Stimulated activated CD8-positive, alpha-beta memory T cell treated with anti-CD3 and anti-CD28 coated beads, Interleukin-7, amount 100 ng/mL, for 48 hours (primary cell): ENCODE results near the gene IRAK2.
"Not testable (repeated sequence)": the region's sequence is repeated elsewhere in the genome, so short reads cannot be mapped to it uniquely, and the experiment has no call there.

ENCODE experiments used
- DNase-seq, 2 donors: peaks; one replicate each; pipeline ENCODE4 v3.0.0-alpha.2; 2020; ENCODE audit warnings: low read depth in 1 of 2; ENCODE audit errors: extremely low read depth in 1 of 2

The IRAK2 gene, protein sequence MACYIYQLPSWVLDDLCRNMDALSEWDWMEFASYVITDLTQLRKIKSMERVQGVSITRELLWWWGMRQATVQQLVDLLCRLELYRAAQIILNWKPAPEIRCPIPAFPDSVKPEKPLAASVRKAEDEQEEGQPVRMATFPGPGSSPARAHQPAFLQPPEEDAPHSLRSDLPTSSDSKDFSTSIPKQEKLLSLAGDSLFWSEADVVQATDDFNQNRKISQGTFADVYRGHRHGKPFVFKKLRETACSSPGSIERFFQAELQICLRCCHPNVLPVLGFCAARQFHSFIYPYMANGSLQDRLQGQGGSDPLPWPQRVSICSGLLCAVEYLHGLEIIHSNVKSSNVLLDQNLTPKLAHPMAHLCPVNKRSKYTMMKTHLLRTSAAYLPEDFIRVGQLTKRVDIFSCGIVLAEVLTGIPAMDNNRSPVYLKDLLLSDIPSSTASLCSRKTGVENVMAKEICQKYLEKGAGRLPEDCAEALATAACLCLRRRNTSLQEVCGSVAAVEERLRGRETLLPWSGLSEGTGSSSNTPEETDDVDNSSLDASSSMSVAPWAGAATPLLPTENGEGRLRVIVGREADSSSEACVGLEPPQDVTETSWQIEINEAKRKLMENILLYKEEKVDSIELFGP

DNA sequence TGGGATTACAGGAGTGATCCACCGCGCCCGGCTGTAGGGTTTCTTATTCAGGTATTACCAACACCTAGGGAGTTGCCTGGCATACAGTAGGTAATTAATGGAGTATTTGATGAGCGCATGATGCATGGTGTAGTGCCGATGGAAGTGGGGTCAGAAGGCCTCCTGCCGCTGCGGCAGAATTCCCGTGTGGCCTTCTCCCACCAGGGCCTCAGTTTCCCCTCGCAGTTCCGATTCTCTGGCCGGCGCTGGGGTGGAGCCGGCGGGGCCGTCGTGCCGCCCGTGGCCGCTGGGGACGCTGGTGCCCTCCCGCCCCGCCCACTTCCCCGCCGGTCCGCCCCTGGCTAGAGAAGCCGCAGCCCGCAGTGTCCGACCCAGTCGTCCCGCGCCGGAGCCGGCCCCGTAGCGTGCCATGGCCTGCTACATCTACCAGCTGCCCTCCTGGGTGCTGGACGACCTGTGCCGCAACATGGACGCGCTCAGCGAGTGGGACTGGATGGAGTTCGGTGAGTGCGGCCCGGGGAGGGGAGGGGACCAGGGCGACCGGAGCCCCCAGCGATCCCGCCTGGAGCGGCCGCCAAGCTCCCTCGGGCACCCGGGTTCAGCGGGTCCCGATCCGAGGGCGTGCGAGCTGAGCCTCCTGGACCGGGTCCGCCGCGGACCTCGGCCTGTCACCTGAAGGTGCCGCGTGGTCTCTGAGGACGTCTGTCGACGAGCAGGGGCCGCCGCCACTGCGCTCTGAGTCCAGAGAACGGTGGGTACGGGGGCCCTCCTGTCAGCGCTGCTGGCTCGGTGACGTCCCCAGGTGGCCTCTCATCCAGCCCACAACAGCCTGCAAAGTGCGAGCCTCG is at the start of gene IRAK2:
Gene IRAK2, plus strand, starts transcription at position 374 of the 848 bp plus-strand sequence. Its CDS starts 36 bp downstream, at position 410.
- DNase-seq: peak in 1 of 2 donors; percentile 24

DNA sequence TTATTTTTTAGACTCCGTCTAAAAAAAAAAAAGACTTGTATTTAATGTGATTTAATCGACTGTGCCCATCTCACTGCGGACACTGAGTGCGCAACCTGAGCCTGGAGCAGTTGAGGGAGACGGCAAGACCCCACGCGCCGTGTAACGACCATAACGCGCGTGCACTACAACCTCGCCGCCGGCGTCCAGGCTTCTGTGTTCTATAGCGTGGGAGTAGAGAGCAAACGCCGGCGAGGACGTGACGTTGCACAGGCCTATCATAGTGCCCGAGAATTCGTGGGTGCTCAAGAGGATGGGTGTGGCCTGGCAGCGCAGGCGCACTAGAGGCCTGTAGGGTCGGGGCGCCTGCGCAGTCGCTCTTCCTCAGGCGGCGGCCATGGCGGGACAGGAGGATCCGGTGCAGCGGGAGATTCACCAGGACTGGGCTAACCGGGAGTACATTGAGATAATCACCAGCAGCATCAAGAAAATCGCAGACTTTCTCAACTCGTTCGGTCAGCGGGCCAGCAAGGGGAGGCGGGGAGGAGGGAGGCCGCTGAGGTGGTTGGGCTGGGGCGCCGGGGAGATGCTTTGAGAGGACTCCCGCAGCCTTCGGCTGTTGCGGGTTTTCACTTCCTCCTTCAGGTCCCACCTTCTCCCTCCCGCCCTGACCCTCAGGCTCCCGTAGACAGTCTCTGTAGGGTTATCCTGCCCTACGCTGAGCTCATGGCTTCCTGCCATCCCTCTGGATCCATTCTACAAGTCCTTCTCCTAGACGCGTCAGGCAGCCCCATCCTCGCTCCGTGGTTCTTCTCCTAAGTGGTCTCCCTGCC is 49.2 kb upstream of the IRAK2 start, which contains the start of gene BRK1:
Gene BRK1, plus strand, starts transcription at position 350 of the 812 bp plus-strand sequence. Its CDS starts 27 bp downstream, at position 377.
- peak; percentile 87 to 96 for DNase-seq

DNA sequence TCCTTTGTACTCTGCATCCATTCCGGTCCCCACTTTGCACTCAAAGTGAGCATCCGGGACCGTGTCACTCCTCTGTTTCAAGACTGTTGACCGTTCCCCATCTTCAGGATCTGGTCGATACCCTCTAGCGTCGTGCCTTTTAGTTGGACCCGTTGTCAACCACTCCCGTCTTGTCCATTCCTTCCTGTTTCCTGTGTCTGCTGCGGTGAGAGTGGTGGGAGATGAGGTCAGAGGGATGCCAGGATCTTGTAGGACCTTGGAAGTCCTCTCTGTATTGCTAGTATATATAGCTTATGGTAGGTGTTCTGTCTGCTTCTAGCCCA is 48.6 kb upstream of the IRAK2 start:
- DNase-seq: no peak

DNA sequence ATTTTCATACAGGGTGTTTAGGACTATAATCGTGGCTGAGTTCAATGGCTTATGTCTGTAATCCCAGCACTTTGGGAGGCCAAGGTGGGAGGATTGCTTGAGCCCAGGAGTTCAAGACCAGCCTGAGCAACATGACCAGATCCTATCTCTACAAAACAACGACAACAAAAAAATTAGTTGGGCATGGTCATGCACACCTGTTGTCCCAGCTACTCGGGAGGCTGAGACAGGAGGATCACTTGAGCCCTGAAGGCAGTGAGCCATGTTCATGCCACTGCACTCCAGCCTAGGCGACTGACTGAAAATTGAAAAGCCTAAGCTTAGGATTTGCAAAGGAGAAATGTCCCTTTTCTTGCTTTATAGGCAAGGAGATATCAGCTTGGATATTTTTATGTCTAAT is 47.8 kb upstream of the IRAK2 start:
- no peak for DNase-seq

DNA sequence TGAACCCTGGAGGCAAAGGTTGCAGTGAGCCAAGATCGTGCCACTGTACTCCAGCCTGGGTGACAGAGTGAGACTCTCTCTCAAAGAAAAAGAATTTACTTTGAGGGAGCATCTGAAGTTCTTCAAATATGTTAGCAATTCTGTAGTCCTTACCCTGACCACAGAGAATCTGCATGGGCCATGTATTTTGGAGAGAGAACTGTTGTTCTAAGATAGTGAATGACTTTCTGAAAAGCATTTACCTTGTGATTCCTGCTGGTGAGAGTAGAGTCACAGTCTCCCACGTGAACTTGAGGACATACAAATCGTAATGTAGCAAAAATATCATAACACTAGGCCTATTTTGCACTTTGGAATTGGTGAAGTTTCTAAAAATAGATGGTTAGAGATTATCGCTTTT is 45.3 kb upstream of the IRAK2 start:
- no peak for DNase-seq

DNA sequence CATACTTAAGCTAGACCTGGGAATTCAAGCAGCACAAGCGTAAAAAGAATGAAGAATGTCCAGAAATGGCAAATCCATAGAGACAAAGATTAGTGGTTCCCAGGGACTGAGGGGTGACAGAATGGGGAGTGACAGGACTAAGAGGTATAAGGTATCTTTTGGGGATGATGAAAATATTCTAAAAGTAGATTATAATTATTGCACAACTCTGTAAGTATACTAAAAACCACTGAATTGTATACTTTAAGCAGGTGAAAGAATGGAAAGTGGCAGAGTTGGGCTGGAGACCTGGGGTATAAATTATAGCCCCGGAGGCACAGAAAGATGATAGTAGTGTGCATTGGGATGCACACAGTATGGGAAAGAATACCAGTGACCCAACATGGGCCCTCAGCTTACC is 43.7 kb upstream of the IRAK2 start:
- DNase-seq: no peak

DNA sequence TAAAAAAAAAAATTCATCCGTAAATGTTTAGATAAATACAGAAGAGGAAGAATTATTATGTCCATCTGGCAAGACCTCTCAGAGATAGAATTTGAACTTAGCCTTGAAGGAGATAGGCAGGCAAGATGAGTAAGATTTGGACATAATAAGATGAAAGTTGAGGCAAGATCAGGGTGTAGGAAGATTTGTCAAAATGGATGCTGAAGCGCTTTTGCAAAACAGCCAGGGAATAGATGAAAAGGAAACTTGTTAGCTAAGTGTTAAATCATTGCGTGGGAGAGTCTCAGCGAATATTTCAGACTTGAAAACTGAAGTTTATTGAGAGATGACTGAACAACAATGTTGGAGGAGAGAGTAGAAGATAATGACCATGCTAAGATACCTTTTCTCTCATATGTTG is 42.0 kb upstream of the IRAK2 start:
- no peak for DNase-seq

DNA sequence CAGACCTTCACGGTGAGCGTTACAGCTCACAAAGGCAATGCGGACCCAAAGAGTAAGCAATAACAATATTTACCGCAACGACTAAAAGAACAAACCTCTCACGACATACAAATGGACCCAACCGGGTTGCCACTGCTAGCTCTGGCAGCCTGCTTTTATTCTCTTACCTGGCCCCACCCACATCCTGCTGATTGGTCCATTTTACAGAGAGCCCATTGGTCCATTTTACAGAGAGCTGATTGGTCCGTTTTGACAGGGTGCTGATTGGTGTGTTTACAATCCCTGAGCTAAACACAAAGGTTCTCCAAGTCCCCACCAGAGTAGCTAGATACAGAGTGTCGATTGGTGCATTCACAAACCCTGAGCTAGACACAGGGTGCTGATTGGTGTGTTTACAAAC is 28.8 kb upstream of the IRAK2 start:
- not testable (repeated sequence) for DNase-seq

DNA sequence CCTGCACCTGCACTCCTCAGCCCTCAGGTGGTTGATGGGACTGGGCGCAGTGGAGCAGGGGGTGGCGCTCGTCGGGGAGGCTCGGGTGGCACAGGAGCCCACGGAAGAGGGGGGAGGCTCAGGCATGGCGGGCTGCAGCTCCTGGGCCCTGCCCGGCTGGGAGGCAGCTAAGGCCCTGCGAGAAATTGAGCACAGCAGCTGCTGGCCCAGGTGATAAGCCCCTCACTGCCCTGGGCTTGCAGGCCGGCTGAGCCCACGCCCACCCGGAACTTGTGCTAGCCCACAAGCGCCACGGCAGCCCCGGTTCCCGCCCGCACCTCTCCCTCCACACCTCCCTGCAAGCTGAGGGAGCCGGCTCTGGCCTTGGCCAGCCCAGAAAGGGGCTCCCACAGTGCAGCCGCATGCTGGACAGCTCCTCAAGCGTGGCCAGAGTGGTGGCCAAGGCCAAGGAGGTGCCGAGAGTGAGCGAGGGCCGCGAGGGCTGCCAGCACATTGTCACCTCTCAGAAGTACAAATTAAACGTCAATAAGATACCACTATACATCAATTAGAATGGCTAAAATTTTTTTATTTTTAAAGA is 28.2 kb upstream of the IRAK2 start:
- no peak for DNase-seq

DNA sequence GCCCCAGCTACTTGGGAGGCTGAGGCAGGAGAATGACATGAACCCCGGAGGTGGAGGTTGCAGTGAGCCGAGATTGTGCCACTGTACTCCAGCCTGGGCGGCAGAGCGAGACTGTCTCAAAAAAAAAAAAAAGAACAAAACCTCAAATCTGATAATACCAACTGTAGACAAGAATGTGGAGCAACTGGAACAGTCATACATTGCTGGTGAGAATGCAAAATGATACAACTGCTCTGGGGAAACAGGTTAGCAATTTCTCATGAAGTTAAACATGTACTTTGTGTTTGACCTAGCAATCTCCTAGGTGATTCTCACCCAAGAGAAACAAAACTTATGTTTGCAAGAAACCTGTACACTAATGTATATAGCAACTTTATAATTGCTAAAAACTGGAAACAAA is 27.5 kb upstream of the IRAK2 start:
- DNase-seq: no peak

DNA sequence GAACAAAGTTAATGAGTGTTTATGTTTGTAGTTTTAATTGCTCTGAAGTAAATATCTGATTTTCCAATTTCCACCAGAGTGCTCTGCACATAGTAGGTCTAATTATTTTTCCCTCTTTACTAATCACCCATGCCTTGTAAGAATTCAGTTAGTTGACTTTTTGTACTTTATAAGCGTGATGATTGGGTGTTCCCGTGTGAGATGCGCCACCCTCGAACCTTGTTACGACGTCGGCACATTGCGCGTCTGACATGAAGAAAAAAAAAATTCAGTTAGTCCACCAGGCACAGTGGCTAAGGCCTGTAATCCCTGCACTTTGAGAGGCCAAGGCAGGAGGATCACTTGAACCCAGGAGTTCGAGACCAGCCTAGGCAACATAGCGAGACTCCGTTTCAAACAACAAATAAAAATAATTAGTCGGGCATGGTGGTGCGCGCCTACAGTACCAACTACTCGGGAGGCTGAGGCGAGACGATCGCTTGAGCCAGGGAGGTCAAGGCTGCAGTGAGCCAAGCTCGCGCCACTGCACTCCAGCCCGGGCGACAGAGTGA is 23.6 kb upstream of the IRAK2 start:
- DNase-seq: no peak

DNA sequence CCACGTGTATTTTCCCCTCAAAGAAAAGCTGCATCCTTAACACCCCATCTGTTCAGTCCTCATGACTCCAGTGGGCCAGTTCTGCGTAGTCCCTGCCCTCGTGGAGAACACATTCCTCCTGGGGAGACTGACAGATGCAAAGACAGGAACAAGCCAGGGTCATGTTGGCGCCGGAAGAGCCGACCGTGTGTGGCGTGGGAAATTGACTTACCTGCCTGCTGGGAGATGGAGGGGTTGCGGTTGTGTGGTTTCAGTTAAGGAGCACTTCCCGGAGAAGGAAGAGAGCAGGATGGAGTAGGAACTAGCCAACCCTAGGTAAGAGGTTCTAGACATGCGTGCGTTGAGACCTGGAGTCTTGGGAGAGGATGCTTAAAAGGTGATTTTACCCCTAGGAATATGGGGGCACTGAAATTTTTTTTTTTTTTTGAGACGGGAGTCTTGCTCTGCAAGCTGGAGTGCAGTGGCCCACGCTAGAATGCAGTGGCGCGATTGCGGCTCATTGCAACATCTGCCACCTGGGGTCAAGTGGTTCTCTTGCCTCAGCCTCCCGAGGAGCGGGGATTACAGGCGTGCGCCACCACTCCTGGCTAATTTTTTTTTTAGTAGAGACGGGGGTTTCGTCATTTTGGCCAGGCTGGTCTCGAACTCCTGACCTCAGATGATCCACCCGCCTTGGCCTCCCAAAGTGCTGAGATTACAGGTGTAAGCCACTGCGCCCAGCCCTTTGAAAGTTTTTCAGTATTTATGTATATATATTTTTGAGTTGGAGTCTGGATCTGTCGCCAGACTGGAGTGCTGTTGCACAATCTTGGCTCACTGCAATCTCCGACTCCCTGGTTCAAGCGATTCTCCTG is 21.8 kb upstream of the IRAK2 start:
- no peak for DNase-seq

DNA sequence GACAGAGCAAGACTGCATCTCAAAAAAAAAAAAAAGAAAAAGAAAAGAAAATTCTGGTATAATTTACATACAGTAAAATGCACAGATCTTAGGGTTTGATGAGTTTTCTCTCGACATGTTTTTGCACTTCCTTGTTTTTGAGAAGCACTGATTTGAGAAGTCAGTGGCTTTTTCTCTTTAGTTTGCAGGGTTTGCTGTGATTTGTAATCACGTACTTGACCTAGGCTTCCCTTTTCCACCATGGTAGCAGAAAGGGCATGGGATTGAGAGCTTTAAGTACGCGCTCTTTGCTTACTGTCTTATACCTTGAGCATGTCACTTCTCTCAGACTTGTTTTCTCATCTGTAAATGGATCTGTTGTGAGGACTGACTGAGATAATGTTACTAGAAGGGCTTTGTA is 19.0 kb upstream of the IRAK2 start:
- DNase-seq: no peak

DNA sequence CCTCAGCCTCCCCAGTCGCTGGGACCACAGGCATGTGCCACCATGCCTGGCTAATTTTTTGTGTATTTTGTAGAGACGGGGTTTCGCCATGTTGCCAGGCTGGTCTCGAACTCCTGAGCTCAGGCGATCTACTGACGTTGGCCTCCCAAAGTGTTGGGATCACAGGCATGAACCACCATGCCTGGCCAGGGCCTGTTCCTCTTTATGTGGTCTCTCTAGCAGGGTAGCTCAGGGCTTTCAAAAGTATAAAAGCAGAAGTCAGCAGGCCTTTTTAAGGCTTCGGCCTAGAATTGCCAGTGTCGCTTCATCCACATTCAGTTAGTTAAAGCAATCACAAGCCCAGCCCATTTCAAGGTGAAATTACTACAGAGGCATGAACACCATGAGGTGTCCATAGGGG is 15.5 kb upstream of the IRAK2 start:
- no peak for DNase-seq

DNA sequence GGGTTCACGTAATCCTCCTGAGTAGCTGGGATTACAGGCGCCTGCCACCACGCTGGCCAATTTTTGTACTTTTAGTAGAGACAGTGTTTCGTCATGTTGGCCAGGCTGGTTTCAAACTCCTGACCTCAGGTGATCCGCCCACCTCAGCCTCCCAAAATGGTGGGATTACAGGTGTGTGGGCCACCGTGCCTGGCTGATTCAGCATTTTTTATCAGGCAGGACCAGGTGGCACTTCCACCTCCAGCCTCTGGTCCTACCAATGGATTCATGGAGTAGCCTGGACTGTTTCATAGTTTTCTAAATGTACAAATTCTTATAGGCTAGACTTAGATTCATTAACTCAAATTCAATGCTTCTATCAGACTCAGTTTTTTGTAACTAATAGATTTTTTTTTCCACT is 13.7 kb upstream of the IRAK2 start:
- no peak for DNase-seq

DNA sequence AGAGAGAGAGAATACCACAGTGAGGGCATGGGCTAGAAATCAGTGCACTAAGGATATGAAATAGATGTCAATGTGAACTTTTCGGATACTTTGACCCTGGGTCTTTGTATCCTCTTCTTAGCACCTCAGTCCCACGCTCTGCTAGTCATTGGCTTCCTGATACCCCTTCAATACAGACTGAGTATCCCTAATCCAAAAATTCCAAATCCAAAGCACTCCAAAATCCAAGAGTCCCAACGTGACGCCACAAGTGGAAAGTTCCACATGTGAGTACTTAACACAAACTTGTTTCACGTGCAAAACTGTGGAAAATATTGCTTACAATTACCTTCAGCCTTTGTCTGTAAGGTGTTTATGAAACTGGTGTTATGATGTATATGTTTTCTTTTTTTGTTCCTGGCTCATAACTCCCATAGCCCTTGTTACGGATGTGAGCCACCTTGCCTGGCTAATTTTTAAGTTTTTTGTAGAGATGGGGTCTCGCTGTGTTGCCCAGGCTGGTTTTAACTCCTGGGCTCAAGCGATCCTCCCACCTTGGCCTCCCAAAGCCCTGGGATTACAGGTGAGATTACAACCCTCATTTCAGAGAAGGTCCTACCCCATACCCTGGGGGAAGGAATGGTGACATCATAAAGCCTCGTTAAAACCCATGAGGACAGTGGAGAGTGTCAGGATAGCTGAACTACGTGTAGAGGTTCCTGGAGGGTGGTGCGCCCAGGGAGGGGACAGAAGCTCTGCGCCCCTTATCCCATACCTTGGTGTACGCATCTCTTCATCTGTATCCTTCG is 10.2 kb upstream of the IRAK2 start:
- DNase-seq: no peak

DNA sequence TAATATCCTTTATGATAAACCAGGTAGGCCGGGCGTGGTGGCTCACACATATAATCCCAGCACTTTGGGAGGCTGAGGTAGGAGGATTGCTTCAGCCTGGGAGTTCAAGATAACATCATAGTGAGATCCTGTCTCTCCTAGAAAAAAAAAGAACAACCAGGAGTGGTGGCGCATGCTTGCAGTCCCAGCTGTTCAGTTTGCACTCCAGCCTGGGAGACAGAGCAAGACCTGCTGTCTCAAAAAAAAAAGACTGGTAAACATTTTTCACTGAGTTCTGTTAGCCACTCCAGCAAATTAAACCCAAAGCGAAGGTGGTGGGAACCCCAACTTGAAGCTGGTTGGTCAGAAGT is 9.6 kb upstream of the IRAK2 start:
- no peak for DNase-seq

DNA sequence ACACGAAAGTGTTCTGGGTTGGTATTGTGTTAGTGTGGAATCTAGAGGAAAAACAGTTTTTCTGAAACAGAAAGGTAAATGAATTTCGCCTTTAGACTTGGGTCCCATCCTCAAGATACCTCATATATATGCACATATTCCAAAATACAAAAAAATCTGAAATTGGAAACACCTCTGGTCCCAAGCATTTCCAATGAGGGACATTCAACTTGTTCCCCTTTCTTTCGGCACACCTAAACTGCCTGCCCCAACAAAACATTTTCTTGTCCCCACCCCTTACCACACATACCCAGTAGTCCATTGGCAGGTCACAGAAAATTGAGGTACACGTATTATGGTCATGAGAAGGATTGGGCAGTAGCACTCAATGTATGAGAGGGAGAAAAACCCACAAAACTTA is 9.1 kb upstream of the IRAK2 start:
- DNase-seq: no peak

DNA sequence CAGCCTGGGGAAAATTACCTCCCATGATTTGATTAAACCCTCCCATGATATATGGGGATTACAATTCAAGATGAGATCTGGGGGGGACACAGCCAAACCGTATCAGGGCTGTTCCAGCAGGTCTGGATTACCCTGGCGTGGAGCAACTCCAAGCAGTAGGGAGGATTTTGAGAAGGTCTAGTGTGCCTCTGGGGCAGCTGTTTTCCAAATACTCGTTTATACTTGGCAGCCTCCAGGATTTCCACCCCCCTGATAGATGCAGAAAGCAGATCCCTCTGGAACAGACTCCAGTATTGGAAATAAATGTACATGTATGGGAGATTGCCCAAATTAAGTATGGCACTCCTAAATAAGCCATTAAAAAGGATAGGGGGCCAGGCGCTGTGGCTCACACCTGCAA is 7.7 kb upstream of the IRAK2 start:
- DNase-seq: no peak
